ENCODE data around the gene DTYMK.

DNA sequence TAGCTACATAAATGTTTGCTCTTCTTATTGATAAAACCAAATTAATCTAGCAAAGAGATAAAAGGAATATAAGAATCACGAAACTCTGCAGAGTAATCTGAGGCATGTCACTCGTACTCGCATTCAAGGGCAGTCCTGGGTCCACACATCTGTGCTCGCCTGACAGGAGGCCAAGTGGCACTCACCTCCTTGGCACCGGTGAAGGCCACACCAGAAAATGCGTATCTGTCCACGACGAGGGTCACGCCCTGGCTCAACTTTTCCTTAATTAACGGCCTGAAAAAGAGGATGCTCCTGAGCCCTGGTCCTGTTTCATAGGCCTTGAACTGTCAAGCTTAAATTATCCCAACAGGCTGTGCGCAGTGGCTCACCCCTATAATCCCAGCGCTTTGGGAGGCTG, 6.6 kb downstream of the DTYMK start:
- TF ChIP-seq, protein P1, sequence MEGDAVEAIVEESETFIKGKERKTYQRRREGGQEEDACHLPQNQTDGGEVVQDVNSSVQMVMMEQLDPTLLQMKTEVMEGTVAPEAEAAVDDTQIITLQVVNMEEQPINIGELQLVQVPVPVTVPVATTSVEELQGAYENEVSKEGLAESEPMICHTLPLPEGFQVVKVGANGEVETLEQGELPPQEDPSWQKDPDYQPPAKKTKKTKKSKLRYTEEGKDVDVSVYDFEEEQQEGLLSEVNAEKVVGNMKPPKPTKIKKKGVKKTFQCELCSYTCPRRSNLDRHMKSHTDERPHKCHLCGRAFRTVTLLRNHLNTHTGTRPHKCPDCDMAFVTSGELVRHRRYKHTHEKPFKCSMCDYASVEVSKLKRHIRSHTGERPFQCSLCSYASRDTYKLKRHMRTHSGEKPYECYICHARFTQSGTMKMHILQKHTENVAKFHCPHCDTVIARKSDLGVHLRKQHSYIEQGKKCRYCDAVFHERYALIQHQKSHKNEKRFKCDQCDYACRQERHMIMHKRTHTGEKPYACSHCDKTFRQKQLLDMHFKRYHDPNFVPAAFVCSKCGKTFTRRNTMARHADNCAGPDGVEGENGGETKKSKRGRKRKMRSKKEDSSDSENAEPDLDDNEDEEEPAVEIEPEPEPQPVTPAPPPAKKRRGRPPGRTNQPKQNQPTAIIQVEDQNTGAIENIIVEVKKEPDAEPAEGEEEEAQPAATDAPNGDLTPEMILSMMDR (IDR thresholded peaks at IDR 0.05; ENCODE audit: extremely low read depth in 1 of 2, insufficient read depth in 1 of 2, low read depth in 1 of 2, low read length in 2 of 2) = no peak
- TF ChIP-seq POLR2AphosphoS5 (IDR thresholded peaks at IDR 0.05; ENCODE audit: insufficient read depth, low read depth, low read length) = no peak
- no peak for TF ChIP-seq POLR2A (IDR thresholded peaks at IDR 0.05; ENCODE audit: low read depth, low read length)
- no peak for TF ChIP-seq MYC (IDR thresholded peaks at IDR 0.05; ENCODE audit: low read depth, low read length)
- no peak for TF ChIP-seq EZH2 (IDR thresholded peaks at IDR 0.05; ENCODE audit: borderline replicate concordance, low read depth, low read length, severe bottlenecking)
- TF ChIP-seq GATA2 (IDR thresholded peaks at IDR 0.05; ENCODE audit: insufficient read depth, insufficient read length, low read depth, low read length) = no peak
- TF ChIP-seq FOS (IDR thresholded peaks at IDR 0.05; ENCODE audit: borderline replicate concordance, insufficient read depth, low read length) = no peak
- TF ChIP-seq, protein P2, sequence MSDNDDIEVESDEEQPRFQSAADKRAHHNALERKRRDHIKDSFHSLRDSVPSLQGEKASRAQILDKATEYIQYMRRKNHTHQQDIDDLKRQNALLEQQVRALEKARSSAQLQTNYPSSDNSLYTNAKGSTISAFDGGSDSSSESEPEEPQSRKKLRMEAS (IDR thresholded peaks at IDR 0.05; ENCODE audit: insufficient read depth, insufficient read length) = no peak
